Measurements from ENCODE around the gene TBC1D9.
"Not testable (repeated sequence)": the region's sequence is repeated elsewhere in the genome, so short reads cannot be mapped to it uniquely, and the experiment has no call there.

Gene TBC1D9

DNA sequence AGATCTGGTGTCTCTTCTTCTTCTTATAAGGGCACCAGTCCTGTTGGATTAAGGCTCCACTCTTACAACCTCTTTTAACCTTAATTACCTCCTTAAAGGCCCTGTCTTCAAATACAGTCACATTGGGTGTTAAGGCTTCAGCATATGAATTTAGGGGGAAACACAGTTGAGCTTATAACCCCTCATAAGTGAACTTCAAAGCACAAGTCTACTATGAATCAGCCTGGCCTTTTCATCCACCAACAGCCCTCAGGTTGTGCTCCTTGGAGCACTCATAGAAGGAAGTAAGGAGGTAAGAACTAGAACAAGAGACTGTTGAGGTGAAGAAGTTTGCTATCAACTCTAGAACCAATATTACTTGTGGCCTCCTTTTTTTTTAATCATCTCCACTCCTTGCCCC lies 18.8 kb upstream of the TBC1D9 start:
- no peaks in the 10 kb centered on the region for H3K27me3 Mint-ChIP-seq
- peaks cover 0 to 3% of the 10 kb centered on the region in 2 donors for H3K9me3 Mint-ChIP-seq
- ATAC-seq (replicated peaks) = peak; percentile 49 to 60
- no peak for DNase-seq
- H3K4me3 Mint-ChIP-seq = no peak overlapping the region
- H3K36me3 Mint-ChIP-seq = no peaks in the 10 kb centered on the region
- peaks cover 11 to 15% of the 10 kb centered on the region in 2 donors for H3K4me1 Mint-ChIP-seq
- H3K27ac Mint-ChIP-seq = no peak overlapping the region

DNA sequence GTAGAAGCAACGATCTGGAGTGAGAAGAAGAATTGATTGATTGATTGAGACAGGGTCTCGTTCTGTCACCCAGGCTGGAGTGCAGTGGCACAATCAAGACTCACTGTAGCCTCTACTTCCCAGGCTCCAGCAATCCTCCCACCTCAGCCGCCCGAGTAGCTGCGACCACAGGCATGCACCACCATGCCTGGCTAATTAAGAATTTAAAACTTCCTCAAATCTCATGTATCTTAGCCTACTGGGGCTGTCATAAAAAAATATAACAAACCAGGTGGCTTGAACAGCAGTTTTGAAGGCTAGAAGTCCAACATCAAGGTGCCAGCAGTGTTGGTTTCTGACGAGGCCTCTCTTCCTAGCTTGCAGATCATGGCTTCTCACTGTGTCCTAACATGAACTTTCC lies 18.3 kb upstream of the TBC1D9 start:
- H3K4me1 Mint-ChIP-seq = peaks cover 11 to 17% of the 10 kb centered on the region in 2 donors
- no peaks in the 10 kb centered on the region for H3K27me3 Mint-ChIP-seq
- ATAC-seq (replicated peaks) (no peak), DNase-seq (no peak)
- no peak overlapping the region for H3K27ac Mint-ChIP-seq
- no peaks in the 10 kb centered on the region for H3K36me3 Mint-ChIP-seq
- H3K4me3 Mint-ChIP-seq = no peak overlapping the region
- H3K9me3 Mint-ChIP-seq = peaks cover 0 to 3% of the 10 kb centered on the region in 2 donors

DNA sequence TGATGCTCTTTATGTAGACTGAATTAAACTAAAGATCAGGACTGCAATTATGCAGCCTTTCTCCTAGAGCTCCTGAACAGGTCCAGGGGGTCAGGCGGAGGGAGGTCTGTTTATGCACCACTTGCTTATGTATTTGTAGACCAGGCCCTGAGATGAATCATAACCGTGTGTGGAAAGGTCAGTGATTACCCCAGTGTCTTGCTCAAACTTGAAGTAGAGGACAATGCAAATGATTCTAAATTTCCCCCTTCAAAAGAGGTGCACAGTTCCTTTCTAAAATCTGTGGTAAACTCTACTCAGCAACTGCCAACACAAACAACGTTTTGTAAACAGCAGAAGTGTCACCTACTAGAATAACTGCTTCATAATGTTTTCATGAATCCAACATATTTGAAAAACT lies 13.0 kb upstream of the TBC1D9 start:
- H3K27me3 Mint-ChIP-seq = no peaks in the 10 kb centered on the region
- DNase-seq (no peak), ATAC-seq (replicated peaks) (peak; percentile 92 to 93)
- no peak overlapping the region for H3K4me3 Mint-ChIP-seq
- H3K27ac Mint-ChIP-seq = no peak overlapping the region
- no peaks in the 10 kb centered on the region for H3K36me3 Mint-ChIP-seq
- H3K9me3 Mint-ChIP-seq = peaks cover 0 to 1% of the 10 kb centered on the region in 2 donors
- peaks cover 5 to 18% of the 10 kb centered on the region in 2 donors for H3K4me1 Mint-ChIP-seq

DNA sequence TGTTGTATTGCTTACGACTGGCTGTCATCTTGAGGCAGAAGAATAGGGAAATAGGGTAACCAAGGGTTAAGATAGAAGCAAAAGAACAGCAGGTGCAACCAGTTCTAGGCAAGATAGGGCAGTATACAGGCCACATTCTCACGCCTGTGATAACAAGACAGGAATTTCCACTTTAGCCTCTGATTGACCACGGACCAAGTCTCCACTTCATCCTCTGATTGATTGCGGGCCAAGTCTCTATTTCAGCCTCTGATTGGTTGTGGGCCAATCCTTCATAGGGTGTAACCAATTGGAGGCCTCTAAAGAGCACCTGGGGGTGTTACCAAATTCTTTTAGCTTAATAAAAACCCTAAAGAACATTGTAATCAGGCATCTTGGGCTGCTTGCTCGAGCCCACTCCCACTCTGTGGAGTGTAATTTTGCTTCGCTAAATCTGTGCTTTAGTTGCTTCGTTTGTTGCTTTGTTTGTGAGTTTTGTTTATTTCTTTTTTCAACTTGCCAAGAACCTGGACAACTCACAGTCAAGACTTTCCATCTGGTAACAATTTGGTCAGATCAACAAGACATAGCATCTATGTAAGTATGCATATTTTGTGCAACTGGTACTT lies 8.7 kb upstream of the TBC1D9 start:
- ATAC-seq (replicated peaks) (no peak), DNase-seq (no peak)
- no peak overlapping the region for H3K27ac Mint-ChIP-seq
- no peaks in the 10 kb centered on the region for H3K27me3 Mint-ChIP-seq
- H3K9me3 Mint-ChIP-seq = no peaks in the 10 kb centered on the region
- no peak overlapping the region for H3K4me3 Mint-ChIP-seq
- H3K4me1 Mint-ChIP-seq = peaks cover 7 to 38% of the 10 kb centered on the region in 2 donors
- no peaks in the 10 kb centered on the region for H3K36me3 Mint-ChIP-seq

DNA sequence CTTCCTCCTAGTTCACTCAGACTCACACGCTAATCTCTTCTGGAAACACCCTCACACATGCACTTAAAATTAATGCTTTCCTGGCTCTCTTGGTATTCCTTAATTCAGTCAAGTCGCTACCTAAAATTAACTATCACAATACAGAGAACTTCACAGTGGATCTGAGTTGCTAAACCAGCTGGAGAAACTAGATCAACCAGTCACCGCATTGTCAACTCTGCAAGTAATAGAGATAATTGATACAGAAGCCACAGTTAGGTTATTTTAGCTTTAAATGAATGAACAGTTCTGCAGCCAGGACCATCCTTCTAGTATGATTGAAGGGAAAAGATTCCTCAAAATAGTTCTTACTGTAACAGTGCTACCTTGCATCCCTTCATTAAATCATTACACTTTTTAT lies 6.0 kb upstream of the TBC1D9 start:
- no peak for ATAC-seq (replicated peaks)
- Mint-ChIP-seq H3K9me3 (no peaks in the 10 kb centered on the region), H3K4me1 (peaks cover 6 to 52% of the 10 kb centered on the region in 2 donors), H3K4me3 (no peak overlapping the region), H3K27me3 (no peaks in the 10 kb centered on the region), H3K27ac (no peak overlapping the region), H3K36me3 (no peaks in the 10 kb centered on the region)
- no peak for DNase-seq

DNA sequence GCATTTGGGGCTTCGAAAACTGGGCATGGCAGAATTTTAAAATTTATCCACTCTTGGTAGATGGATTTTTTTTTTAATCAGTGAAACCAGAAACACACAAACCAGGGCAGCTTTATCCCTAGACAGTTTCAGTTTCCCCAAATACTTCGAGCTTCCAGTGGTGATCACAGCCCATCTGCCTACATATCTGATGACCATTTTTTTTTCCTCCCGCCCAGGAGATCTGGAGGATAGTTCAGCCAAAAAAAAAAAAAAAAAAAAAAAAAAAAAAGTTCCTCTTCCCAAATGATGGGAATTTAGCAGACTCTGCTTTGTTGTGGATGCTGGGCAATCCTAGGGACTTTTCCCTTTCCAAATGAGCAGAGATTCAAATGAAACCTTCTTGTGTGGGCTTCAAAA lies 1.0 kb upstream of the TBC1D9 start:
- no peak for ATAC-seq (replicated peaks)
- no peak for DNase-seq
- Mint-ChIP-seq H3K27ac (peak overlapping the region; percentile 91), H3K4me1 (peaks cover 24 to 74% of the 10 kb centered on the region in 2 donors), H3K4me3 (peak overlapping the region; percentile 86 to 93), H3K36me3 (peaks cover 0 to under 1% of the 10 kb centered on the region in 2 donors), H3K27me3 (no peaks in the 10 kb centered on the region), H3K9me3 (no peaks in the 10 kb centered on the region)

DNA sequence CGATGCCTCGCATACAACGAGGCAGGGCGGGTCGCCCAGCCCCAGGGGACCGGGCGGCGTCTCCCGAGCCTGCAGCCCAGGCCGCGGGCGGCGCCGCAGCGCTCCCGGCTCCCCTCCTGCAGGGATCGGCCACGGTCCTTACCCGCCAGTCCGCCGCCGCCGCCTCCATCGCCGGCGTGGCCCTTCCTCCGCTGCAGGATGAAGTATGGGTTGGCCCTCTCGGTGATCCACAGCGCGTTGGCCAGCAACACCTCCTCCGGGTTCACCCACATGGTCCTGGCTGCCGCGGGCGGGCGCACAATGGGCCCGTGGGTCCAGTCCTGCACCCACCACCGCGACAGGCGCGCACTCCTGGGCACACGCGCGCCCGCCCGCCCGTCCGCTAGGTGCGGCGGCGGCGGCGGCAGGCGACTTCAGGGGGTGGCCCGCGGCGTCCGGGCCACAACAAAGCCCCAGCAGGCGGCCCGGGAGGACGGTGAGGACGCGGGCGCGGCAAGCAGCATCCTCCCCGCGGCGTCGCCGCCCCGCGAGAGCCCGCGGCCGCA lies 339 bp downstream of the TBC1D9 start:
- peaks cover 0 to 5% of the 10 kb centered on the region in 2 donors for H3K36me3 Mint-ChIP-seq
- no peaks in the 10 kb centered on the region for H3K9me3 Mint-ChIP-seq
- H3K27me3 Mint-ChIP-seq = no peaks in the 10 kb centered on the region
- ATAC-seq (replicated peaks) (peak; percentile 67 to 73), DNase-seq (peak; percentile 62)
- peaks cover 27 to 72% of the 10 kb centered on the region in 2 donors for H3K4me1 Mint-ChIP-seq
- peak overlapping the region; percentile 67 for H3K27ac Mint-ChIP-seq
- peak overlapping the region; percentile 86 to 93 for H3K4me3 Mint-ChIP-seq

DNA sequence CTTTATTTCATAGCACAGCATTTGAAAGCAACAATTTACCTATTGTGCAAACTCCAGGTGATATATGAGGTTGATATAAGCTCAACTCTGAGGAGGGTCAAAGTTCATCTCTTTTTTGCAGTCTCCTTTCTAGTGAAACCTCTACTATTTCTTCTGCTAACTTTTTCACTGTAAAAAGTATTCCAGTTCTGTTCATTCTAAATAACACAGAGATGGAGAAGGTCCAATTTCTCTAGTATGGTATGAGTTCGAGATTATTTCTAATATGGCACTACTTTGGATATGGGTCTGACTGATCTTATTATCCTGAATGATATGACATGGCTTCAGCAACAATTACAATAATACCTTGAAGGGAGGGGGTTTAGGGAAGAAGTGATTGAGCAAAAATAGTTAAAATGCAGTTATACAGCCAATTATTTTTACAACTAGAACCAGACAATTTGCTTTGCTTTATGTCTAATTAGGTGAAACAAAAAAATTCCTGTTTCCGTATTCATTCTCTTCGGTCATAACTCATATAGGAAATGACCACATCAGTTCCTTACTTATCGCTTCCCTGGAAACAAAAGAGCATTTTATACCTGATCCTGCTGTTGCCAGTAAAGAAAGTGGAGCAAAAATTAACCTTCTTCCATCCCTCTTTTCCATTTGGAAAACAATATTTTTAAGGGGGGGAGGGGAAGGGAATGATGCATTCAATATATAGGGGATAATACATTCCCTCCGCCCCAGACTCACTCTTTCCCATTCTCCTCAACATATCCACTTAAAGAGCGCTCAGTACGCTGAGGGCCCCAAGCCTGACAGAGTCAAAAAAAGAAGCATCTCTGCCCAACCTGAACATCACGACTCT lies 1.0 kb downstream of the TBC1D9 start:
- H3K27ac Mint-ChIP-seq = peak overlapping the region; percentile 21
- H3K9me3 Mint-ChIP-seq = no peaks in the 10 kb centered on the region
- ATAC-seq (replicated peaks) (no peak), DNase-seq (no peak)
- peak overlapping the region; percentile 86 to 93 for H3K4me3 Mint-ChIP-seq
- H3K36me3 Mint-ChIP-seq = peaks cover 0 to 5% of the 10 kb centered on the region in 2 donors
- peaks cover 27 to 69% of the 10 kb centered on the region in 2 donors for H3K4me1 Mint-ChIP-seq
- H3K27me3 Mint-ChIP-seq = no peaks in the 10 kb centered on the region

DNA sequence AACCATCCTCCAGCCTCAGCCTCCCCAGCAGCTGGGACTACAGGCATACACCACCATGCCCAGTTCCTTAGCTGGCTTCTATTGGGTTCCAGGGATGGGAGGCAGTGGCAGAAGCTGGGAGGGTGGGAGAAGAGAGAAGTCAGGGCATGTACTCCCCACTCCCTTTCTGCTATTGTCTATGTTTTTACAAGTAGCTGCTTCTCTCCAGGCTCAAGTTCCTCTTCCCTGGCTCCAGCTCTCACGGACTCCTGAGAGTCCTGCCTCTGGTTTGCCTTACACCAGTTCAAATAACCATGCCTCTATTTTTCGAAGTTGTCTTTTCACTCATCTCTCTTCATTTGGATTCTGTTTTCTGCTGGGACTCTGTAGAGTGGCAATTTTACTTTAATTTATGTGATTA lies 2.9 kb downstream of the TBC1D9 start:
- Mint-ChIP-seq H3K27me3 (no peaks in the 10 kb centered on the region), H3K4me1 (peaks cover 27 to 55% of the 10 kb centered on the region in 2 donors), H3K4me3 (peak overlapping the region in 1 of 2 donors; percentile 0), H3K36me3 (peaks cover 3 to 10% of the 10 kb centered on the region in 2 donors), H3K27ac (peak overlapping the region; percentile 0), H3K9me3 (peaks cover 1 to 3% of the 10 kb centered on the region in 2 donors)
- ATAC-seq (replicated peaks) (no peak), DNase-seq (no peak)

DNA sequence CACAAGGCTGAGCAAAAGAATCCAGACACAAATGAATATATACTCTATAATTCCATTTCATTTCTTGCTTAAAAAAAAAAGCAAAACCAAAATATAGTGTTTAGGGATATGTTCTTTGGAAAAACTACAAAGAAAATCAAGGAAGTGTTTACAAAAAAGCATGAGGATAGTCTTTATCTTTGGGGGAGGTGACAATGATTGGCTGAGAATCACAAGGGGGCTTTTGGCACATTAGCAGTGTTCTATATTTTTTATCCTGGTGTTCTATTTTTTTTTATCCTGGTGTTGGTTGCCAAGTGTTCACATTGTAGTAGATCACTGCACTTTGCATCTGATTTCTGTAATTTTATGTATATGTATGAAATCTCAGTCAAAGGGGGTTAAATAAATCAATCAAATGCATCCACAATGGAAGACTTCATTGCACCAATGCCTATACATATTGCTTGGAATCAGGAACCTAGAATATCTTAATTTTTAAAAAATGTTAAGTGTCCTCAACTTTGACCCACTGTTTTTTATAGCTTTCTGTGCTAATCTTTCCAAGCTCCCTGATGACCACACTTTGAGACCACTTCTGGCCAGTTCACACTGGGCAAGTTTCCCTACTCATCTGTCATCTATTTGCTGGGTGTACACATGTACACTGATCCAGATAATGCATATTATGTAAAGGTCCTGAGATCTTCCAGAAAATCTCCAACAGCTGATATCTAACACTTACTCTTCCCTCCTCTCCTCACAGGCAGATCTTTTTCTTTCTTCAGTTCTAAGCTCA lies 3.7 kb downstream of the TBC1D9 start:
- no peak for ATAC-seq (replicated peaks)
- H3K4me3 Mint-ChIP-seq = no peak overlapping the region
- H3K27ac Mint-ChIP-seq = peak overlapping the region; percentile 21
- H3K27me3 Mint-ChIP-seq = no peaks in the 10 kb centered on the region
- peaks cover 26 to 47% of the 10 kb centered on the region in 2 donors for H3K4me1 Mint-ChIP-seq
- H3K36me3 Mint-ChIP-seq = peaks cover 5 to 17% of the 10 kb centered on the region in 2 donors
- peaks cover 3 to 10% of the 10 kb centered on the region in 2 donors for H3K9me3 Mint-ChIP-seq
- no peak for DNase-seq

DNA sequence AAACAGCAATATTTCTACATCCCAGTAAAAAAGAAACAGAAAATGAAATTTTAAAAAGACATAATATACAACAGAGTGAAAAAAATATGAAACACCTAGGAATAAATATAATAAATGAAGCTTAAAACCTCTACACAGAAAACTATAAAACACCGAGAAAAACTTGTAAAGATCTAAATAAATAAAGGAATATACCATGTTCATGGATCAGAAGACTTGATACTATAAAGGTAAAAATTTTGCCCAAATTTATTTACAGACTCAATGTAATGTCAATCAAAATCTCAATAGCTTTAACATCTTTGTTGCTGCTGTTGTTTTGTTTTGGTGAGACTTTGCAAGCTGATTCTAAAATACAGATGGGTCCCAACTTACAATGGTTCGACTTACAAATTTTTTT lies 5.7 kb downstream of the TBC1D9 start:
- Mint-ChIP-seq H3K27ac (no peak overlapping the region), H3K4me1 (peaks cover 25 to 39% of the 10 kb centered on the region in 2 donors)
- no peak for ATAC-seq (replicated peaks)

DNA sequence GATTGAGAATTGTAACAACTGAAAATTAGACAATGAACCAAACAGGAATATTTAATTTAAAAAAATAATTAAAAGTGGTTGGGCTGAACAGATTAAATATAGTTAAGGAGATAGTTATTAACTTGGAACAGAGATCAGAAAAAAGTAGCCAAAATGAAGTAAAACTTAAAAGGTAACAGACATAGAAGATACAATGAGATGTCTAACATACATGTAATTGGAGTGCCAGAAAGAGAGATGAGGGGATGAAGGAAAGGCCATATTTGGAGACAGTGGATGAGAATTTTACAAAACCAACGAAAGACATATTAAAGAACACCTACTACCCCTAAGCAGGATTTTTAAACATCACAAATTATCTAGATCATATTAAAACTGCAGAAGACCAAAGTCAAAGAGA lies 8.0 kb downstream of the TBC1D9 start:
- no peak overlapping the region for H3K27ac Mint-ChIP-seq
- peaks cover 5 to 25% of the 10 kb centered on the region in 2 donors for H3K36me3 Mint-ChIP-seq
- H3K9me3 Mint-ChIP-seq = peaks cover 7 to 13% of the 10 kb centered on the region in 2 donors
- no peak for ATAC-seq (replicated peaks)
- peaks cover 32 to 41% of the 10 kb centered on the region in 2 donors for H3K4me1 Mint-ChIP-seq
- no peak overlapping the region for H3K4me3 Mint-ChIP-seq
- H3K27me3 Mint-ChIP-seq = no peaks in the 10 kb centered on the region
- DNase-seq = no peak

More for the DNA sequence above, 5.7 kb downstream of the TBC1D9 start:
- Mint-ChIP-seq H3K9me3 (peaks cover 7 to 13% of the 10 kb centered on the region in 2 donors), H3K36me3 (peaks cover 5 to 25% of the 10 kb centered on the region in 2 donors), H3K27me3 (no peaks in the 10 kb centered on the region), H3K4me3 (no peak overlapping the region)
- DNase-seq = no peak

DNA sequence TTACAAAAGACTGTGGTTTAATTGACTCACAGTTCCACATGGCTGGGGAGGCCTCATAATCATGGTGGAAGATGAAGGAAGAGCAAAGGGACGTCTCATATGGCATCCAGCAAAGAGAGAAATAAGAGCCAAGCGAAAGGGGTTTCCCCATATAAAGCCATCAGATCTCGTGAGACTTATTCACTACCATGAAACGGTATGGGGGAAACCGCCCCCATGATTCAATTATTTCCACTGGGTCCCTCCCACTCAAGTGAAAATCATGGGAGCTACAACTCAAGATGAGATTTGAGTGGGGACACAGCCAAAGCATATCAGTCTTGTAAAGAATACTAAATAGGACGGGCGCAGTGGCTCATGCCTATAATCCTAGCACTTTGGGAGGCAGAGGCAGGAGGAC lies 9.6 kb downstream of the TBC1D9 start:
- H3K4me3 Mint-ChIP-seq; H3K27me3 Mint-ChIP-seq; DNase-seq; ATAC-seq (replicated peaks): not testable (repeated sequence)
- peaks cover 7 to 13% of the 10 kb centered on the region in 2 donors for H3K9me3 Mint-ChIP-seq
- H3K27ac Mint-ChIP-seq = peak overlapping the region; percentile 81
- peaks cover 35 to 43% of the 10 kb centered on the region in 2 donors for H3K4me1 Mint-ChIP-seq
- H3K36me3 Mint-ChIP-seq = peaks cover 5 to 20% of the 10 kb centered on the region in 2 donors

DNA sequence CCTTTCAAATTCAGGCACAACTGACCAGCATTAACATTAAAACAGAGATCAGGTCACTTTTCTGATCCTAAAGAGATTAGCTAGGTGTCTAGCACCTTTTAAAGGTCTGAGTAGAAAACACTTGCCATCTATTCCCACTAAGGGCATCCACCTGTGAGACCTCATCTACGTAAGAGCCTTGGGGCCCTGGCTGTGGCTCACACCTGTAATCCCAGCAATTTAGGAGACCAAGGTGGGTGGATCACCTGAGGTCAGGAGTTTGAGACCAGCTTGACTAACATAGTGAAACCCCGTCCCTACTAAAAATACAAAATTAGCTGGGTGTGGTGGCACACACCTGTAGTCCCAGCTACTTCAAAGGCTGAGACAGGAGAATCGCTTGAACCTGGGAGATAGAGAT lies 11.8 kb downstream of the TBC1D9 start:
- Mint-ChIP-seq H3K27ac (no peak overlapping the region), H3K9me3 (peaks cover 7 to 13% of the 10 kb centered on the region in 2 donors), H3K4me1 (peaks cover 38 to 53% of the 10 kb centered on the region in 2 donors), H3K27me3 (no peaks in the 10 kb centered on the region), H3K36me3 (peaks cover 5 to 20% of the 10 kb centered on the region in 2 donors), H3K4me3 (no peak overlapping the region)
- no peak for DNase-seq
- ATAC-seq (replicated peaks) = no peak

All from stimulated activated naive B cell treated with anti-CD40 and anti-IgM and Interleukin-4, amounts not matched to agents 10 μg/mL and 1 μg/mL and 100 μg/mL, for 72 hours (primary cell).